Sigmoid colon (tissue), 7 donors: ENCODE measurements around the gene TXNL4A. TPM values are rescaled to one million over a fixed set of nuclear protein-coding genes. Genes with fewer than 3 reads are reported as not detected.

Source experiments
- DNase-seq: peaks from one replicate; pipeline ENCODE4 v3.0.0-alpha.2; 2019
- H3K27ac ChIP-seq, 4 donors: fragments of 200-600 bp; sonication (generic); one replicate each; pipeline ENCODE4 v1.5.1; 2016 to 2019; ENCODE audit warnings: mild to moderate bottlenecking in 1 of 4
- H3K27me3 ChIP-seq, 3 donors: fragments of 200-600 bp; sonication (generic); one replicate each; pipeline ENCODE4 v1.5.1; 2019; ENCODE audit warnings: mild to moderate bottlenecking in 1 of 3
- H3K36me3 ChIP-seq, 4 donors: fragments of 200-600 bp; sonication (generic); one replicate each; pipeline ENCODE4 v1.5.1; 2016 to 2019
- H3K4me1 ChIP-seq, 4 donors: fragments of 200-600 bp; sonication (generic); one replicate each; pipeline ENCODE4 v1.5.1; 2017 to 2019
- H3K4me3 ChIP-seq, 4 donors: fragments of 200-600 bp; sonication (generic); one replicate each; pipeline ENCODE4 v1.5.1; 2017 to 2019; ENCODE audit warnings: mild to moderate bottlenecking in 2 of 4, moderate library complexity in 1 of 4
- H3K9me3 ChIP-seq, 4 donors: fragments of 200-600 bp in 3 of 4; sonication (generic) in 3 of 4; one replicate each; pipeline versions ENCODE4 v1.5.1 to v1.6.1; 2013 to 2019
- EP300 ChIP-seq, 4 donors: sonication (generic); formaldehyde crosslinking; IDR thresholded peaks; one replicate each; pipeline ENCODE4 v1.6.1; 2017; ENCODE audit warnings: antibody characterized with exemption in 4 of 4
- POLR2A ChIP-seq, 2 donors: fragments of 450-650 bp; IDR thresholded peaks; one replicate each; pipeline ENCODE4 v1.6.1; 2016; ENCODE audit warnings: antibody characterized with exemption in 2 of 2, mild to moderate bottlenecking in 2 of 2, moderate library complexity in 2 of 2
- POLR2AphosphoS5 ChIP-seq, 4 donors: sonication (generic); formaldehyde crosslinking; IDR thresholded peaks; one replicate each; pipeline ENCODE4 v1.6.1; 2017; ENCODE audit warnings: antibody characterized with exemption in 4 of 4
- WGBS, 2 donors: extraction: QIAGEN DNeasy Blood & Tissue Kit; methylation state at CpG; one replicate each; pipeline ENCODE4 v1.1.7; 2013; 5-methylcytosine and 5-hydroxymethylcytosine counted together
- intact Hi-C: fragments of 100-400 bp; cut with DNase I; formaldehyde crosslinking; loops from one replicate; pipeline ENCODE4 v1.15.1; 2023
- polyA plus RNA-seq, 3 donors: library from polyadenylated mRNA; stranded (reverse); fragments of 200-250 nt; gene quantifications; one replicate each; pipeline ENCODE4 v1.2.3, GENCODE V29; 2013
- total RNA-seq, 4 donors: library from RNA; depleted of rRNA; stranded (reverse); fragments of >200 nt; gene quantifications; one replicate each; pipeline ENCODE4 v1.1.0, GENCODE V29; 2016
- TF ChIP-seq, protein P1 (sequence below), 4 experiments: fragments of 450-650 bp in 3 of 4; fragments of 200-600 bp in 1 of 4; IDR thresholded peaks; one replicate each; pipeline ENCODE4 v1.5.1; 2016 to 2019; ENCODE audit warnings: antibody characterized with exemption in 4 of 4, mild to moderate bottlenecking in 3 of 4, moderate library complexity in 2 of 4
- donor health status: healthy with polysubstance abuse.
- donor health status: Bipolar disorder and iron deficiency.
- donor health status: healthy.

TXNL4A gene
- total and polyA plus RNA-seq, 7 donors: 16.9 to 85.3 (median 32.9) TPM

DNA sequence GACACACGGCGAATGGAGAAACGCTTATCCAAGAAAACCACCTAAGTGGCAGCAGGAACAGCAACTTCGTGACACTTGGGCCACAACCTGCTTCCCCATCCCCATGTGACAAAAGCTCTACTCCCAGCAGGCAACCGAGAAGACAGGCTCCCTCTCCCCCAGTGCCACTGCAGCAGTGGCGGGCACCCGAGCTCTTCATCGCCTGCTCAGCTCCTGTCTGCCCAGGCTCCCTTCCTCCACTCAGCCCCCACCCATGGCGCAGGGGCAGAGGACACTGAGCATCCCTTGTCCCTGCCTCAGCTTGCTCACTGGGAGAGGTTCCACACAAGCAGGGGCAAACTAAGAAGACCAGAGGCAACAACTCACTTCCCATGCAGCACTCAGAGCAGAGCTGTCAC is 59.8 kb downstream of the TXNL4A start:
- Histone ChIP-seq H3K4me1 (peaks cover 0 to 14% (median 0%) of the 10 kb centered on the region in 4 donors), H3K27ac (no peak overlapping the region), H3K9me3 (peaks cover 5 to 16% (median 10%) of the 10 kb centered on the region in 4 donors), H3K36me3 (peaks cover 0 to 23% (median 16%) of the 10 kb centered on the region in 4 donors), H3K27me3 (no peaks in the 10 kb centered on the region), H3K4me3 (no peak overlapping the region)
- TF ChIP-seq, protein P1, sequence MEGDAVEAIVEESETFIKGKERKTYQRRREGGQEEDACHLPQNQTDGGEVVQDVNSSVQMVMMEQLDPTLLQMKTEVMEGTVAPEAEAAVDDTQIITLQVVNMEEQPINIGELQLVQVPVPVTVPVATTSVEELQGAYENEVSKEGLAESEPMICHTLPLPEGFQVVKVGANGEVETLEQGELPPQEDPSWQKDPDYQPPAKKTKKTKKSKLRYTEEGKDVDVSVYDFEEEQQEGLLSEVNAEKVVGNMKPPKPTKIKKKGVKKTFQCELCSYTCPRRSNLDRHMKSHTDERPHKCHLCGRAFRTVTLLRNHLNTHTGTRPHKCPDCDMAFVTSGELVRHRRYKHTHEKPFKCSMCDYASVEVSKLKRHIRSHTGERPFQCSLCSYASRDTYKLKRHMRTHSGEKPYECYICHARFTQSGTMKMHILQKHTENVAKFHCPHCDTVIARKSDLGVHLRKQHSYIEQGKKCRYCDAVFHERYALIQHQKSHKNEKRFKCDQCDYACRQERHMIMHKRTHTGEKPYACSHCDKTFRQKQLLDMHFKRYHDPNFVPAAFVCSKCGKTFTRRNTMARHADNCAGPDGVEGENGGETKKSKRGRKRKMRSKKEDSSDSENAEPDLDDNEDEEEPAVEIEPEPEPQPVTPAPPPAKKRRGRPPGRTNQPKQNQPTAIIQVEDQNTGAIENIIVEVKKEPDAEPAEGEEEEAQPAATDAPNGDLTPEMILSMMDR (IDR thresholded peaks at IDR 0.05): no peak
- TF ChIP-seq POLR2A (IDR thresholded peaks at IDR 0.05) (no peak), POLR2AphosphoS5 (IDR thresholded peaks at IDR 0.05) (no peak), EP300 (IDR thresholded peaks at IDR 0.05) (no peak)
- WGBS, 2 donors: 97% methylated on average over 9 of the region's 9 CpGs
- intact Hi-C loops: no loop called here
- DNase-seq: peak; percentile 48

DNA sequence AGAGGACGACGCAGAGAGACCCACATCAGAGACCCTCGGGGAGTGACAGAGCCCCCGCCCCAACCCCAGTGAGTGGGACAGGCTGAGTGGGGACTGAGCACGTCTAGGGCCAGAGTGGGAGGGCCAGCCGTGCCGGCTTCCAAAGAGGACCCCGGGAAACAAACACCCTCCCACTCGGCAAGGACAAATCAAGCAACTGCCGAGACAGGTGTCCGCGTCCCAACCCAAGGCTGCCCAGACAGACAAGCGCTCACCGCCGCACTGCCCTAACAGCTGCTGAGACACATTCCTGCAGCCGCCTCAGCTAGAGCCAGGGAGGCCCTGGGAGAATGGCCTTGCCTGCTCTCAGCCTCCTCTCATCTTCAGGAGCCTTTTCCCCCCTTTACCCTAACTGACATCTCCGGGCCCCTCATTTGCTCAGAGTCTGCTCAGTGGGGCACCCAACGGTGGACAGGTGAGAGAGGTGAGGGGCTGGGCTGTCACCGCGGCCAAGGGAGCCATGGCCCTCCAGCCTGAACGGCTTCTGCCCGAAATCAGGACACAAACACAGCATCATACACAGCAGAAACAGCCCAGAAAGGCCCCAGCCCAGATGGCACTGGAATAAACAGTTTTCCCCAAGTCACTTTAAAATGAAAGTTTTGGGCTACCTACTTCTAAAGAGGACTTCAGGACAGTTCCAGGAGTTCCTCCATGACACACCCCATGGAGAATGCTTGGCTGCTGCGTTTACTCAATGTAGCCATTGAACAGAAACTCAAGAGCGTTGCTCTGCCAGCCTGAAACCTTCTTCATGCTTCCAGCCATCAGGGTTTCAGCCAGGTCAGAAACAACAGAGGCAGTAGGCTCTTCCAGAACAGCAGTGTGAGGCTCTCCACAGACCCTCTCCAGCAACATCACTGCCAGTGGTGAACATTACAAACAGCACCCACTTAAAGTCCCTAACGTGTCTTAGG is 60.5 kb downstream of the TXNL4A start:
- intact Hi-C loops: no loop called here
- H3K27ac ChIP-seq: no peak overlapping the region
- peaks cover 0 to 23% (median 16%) of the 10 kb centered on the region in 4 donors for H3K36me3 ChIP-seq
- peaks cover 5 to 16% (median 10%) of the 10 kb centered on the region in 4 donors for H3K9me3 ChIP-seq
- peak; percentile 34 for DNase-seq
- TF ChIP-seq POLR2A (IDR thresholded peaks at IDR 0.05) (no peak), POLR2AphosphoS5 (IDR thresholded peaks at IDR 0.05) (no peak), EP300 (IDR thresholded peaks at IDR 0.05) (no peak)
- TF ChIP-seq, protein P1 (IDR thresholded peaks at IDR 0.05): no peak
- no peak overlapping the region for H3K4me3 ChIP-seq
- WGBS, 2 donors: 94 to 95% methylated on average over 25 of the region's 25 CpGs
- no peaks in the 10 kb centered on the region for H3K27me3 ChIP-seq
- H3K4me1 ChIP-seq: peaks cover 0 to 14% (median 0%) of the 10 kb centered on the region in 4 donors

DNA sequence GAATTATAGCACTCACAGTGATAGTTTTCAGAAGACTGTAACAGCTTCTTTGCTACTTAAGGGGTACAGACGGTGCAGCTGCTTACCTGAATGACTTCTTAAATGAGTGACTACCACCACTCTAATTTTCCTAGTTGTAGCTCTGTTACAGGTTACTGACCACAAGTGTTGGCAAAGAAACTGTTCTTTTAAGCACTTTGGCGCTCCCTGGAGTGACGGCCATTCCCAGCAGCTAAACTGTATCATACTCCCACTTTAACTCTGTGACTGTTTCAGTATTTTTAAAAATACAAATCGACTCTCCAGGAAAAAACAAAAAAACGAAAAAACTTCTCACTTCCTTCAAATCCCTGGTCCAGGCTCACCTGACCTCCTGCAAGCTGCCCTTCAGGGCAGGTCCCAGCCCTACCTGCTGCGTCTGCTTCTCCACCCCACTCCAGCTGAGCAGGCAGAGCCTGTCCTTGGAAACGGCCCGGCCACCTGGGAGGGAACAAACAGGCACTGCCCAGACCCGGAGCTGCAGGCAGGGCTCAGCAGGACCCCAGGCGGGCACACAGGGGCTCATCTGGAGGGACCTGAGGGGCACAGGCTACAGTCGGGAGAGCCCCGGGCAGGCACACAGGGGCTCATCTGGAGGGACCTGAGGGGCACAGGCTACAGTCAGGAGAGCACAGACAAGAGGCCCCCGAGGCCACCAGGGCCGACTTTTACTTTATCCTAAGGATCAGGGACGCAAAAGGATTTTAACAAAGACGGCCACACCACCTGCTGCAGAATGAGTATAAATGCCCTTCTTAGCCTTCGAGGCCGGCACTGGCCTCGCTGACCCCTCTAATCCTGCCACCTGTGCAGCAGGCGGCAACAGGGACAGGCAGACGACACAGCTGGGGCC is 61.4 kb downstream of the TXNL4A start:
- no peaks in the 10 kb centered on the region for H3K27me3 ChIP-seq
- WGBS, 2 donors: 93% methylated on average over 21 of the region's 21 CpGs
- peaks cover 0 to 14% (median 0%) of the 10 kb centered on the region in 4 donors for H3K4me1 ChIP-seq
- peaks cover 0 to 23% (median 16%) of the 10 kb centered on the region in 4 donors for H3K36me3 ChIP-seq
- intact Hi-C loops: no loop called here
- TF ChIP-seq EP300 (IDR thresholded peaks at IDR 0.05) (no peak), POLR2A (IDR thresholded peaks at IDR 0.05) (no peak), POLR2AphosphoS5 (IDR thresholded peaks at IDR 0.05) (no peak)
- TF ChIP-seq, protein P1 (IDR thresholded peaks at IDR 0.05): no peak
- H3K9me3 ChIP-seq: peaks cover 5 to 16% (median 10%) of the 10 kb centered on the region in 4 donors
- H3K27ac ChIP-seq: no peak overlapping the region
- peak; percentile 52 for DNase-seq
- H3K4me3 ChIP-seq: no peak overlapping the region

GRCh38 chr18:79926306-79926705 is 62.1 kb downstream of the TXNL4A start:
- peaks cover 0 to 23% (median 14%) of the 10 kb centered on the region in 4 donors for H3K36me3 ChIP-seq
- H3K4me1 ChIP-seq: peaks cover 0 to 14% (median 0%) of the 10 kb centered on the region in 4 donors
- H3K9me3 ChIP-seq: peaks cover 5 to 16% (median 10%) of the 10 kb centered on the region in 4 donors
- TF ChIP-seq EP300 (IDR thresholded peaks at IDR 0.05) (no peak), POLR2A (IDR thresholded peaks at IDR 0.05) (no peak), POLR2AphosphoS5 (IDR thresholded peaks at IDR 0.05) (no peak)
- TF ChIP-seq, protein P1 (IDR thresholded peaks at IDR 0.05): no peak
- H3K4me3 ChIP-seq: no peak overlapping the region
- 96 to 97% methylated on average over 11 of the region's 11 CpGs for WGBS, 2 donors
- no peak overlapping the region for H3K27ac ChIP-seq
- DNase-seq: peak; percentile 38
- intact Hi-C loops: no loop called here
- no peaks in the 10 kb centered on the region for H3K27me3 ChIP-seq
